Mesangial cell (primary cell): ENCODE measurements around the gene CYP4F11. TPM values are rescaled to one million over a fixed set of nuclear protein-coding genes. Genes with fewer than 3 reads are reported as not detected.

Experiments
- total RNA-seq: library from RNA; depleted of rRNA; stranded (reverse); fragments of >200 nt; gene quantifications from 2 replicates; pipeline ENCODE4 v1.2.3, GENCODE V29; 2015

CYP4F11 gene
- not detected in 2 replicates for total RNA-seq

GRCh38 chr19:15934332-15935078, at the start of gene CYP4F11:
Gene CYP4F11 (minus strand): TSS chr19:15934529. CDS start chr19:15934408, 121 bp downstream.

DNA sequence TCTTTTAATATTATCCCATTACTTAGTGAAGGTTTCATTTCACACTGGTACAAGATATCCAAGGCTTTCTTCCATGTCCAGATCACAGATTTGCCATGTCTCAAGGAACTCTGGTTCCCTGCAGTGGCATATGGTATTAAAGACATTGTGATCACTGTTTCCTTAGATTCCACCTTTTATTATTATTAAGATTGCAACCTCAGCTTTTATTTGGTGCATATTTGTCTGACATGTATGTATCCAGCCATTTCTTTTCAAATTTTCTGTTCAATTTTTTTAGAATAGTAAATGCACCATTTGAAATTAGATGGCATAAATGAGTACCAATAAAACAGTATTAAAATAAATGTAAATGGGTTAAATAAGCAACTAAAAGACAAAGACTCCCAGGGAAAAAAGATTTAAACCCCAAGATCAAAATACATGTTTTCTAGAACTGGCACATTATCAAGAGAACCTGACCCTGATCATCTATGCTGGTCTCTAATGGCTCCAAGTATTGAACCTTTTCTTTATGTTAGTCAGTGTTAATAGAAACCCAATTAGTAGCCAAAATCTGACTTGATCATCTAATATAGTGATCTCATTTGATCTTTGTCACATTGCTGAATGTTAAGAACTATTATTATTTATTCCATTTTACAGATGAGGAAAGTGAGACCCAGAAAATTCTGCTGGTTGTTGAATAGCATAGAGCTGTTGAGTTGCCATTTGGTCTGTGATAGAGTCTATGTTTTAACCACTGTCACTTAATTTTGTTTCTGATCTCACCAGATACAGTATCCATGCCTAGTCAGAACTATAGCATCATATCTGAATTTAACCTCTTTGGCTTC, 14.1 kb upstream of the CYP4F11 start, which contains the start of gene OR10H4:
TSS of gene OR10H4 (plus strand) at position 786 of the 836 bp plus-strand sequence. CDS start at position 786, 0 bp downstream.

GRCh38 chr19:15897738-15898276, 36.5 kb downstream of the CYP4F11 start, which contains the start of gene CYP4F2:
Gene CYP4F2 (minus strand): TSS chr19:15898074. CDS start chr19:15897611, 463 bp downstream.

Other genes with a start within 250 kb of the CYP4F11 start
- not detected in 2 replicates for gene OR10H2, start 206.5 kb downstream of the CYP4F11 start, total RNA-seq
- gene OR10H3, start 196.5 kb downstream of the CYP4F11 start, total RNA-seq: not detected in 2 replicates
- gene OR10H5, start 146.9 kb downstream of the CYP4F11 start, total RNA-seq: not detected in 2 replicates
- gene OR10H1, start 118.9 kb downstream of the CYP4F11 start, total RNA-seq: not detected in 2 replicates
- gene CYP4F2, start 36.5 kb downstream of the CYP4F11 start, total RNA-seq: 0.16 TPM in 1 of 2 replicates, not detected in the other
- gene OR10H4, start 14.5 kb upstream of the CYP4F11 start, total RNA-seq: not detected in 2 replicates
- gene TPM4, start 142.0 kb upstream of the CYP4F11 start, total RNA-seq: 406 and 723 TPM in 2 replicates
- gene RAB8A, start 177.4 kb upstream of the CYP4F11 start, total RNA-seq: 45.4 and 80.0 TPM in 2 replicates
- gene HSH2D, start 209.2 kb upstream of the CYP4F11 start, total RNA-seq: not detected in 2 replicates
- gene CIB3, start 239.0 kb upstream of the CYP4F11 start, total RNA-seq: not detected in 2 replicates